Spinal cord (tissue), 10 donors: Measurements from ENCODE around the gene PPP1R12A. TPM values are rescaled to one million over a fixed set of nuclear protein-coding genes. Genes with fewer than 3 reads are reported as not detected.

ENCODE experiments used
- DNase-seq, 6 donors: peaks; one replicate each; pipeline versions ENCODE4 v3.0.0 to v3.0.0-alpha.2; 2013 to 2015; ENCODE audit warnings: low spot score in 6 of 6, low read depth in 4 of 6
- H3K27ac ChIP-seq: one replicate; pipeline ENCODE4 v1.5.1; 2013; ENCODE audit warnings: low read depth, low read length, control low read depth
- H3K27me3 ChIP-seq: one replicate; pipeline ENCODE4 v1.6.1; 2013; ENCODE audit warnings: low read length; ENCODE audit not compliant: control insufficient read depth, insufficient read depth
- H3K36me3 ChIP-seq: one replicate; pipeline ENCODE4 v1.6.1; 2013; ENCODE audit warnings: low read length; ENCODE audit not compliant: control insufficient read depth, insufficient read depth
- H3K4me1 ChIP-seq: one replicate; pipeline ENCODE4 v1.6.1; 2013; ENCODE audit warnings: low read length; ENCODE audit not compliant: control insufficient read depth, insufficient read depth
- H3K4me3 ChIP-seq: one replicate; pipeline ENCODE4 v1.5.1; 2013; ENCODE audit warnings: low read depth, low read length, control low read depth
- H3K9me3 ChIP-seq: one replicate; pipeline ENCODE4 v1.6.1; 2013; ENCODE audit warnings: low read length; ENCODE audit not compliant: control insufficient read depth, insufficient read depth
- WGBS: methylation state at CpG from one replicate; pipeline ENCODE4 v1.1.5; 2013; ENCODE audit warnings: missing lambda C conversion rate; ENCODE audit not compliant: insufficient coverage; 5-methylcytosine and 5-hydroxymethylcytosine counted together
- polyA plus RNA-seq, 2 donors: library from polyadenylated mRNA; unstranded; fragments of 120-200 nt; gene quantifications; one replicate each; pipeline ENCODE4 v1.2.1, GENCODE V29; 2013; ENCODE audit not compliant: insufficient read length in 2 of 2
- total RNA-seq, 2 donors: library from RNA; depleted of rRNA in 1 of 2; stranded (reverse); fragments of 120-200 nt in 1 of 2; fragments of >200 nt in 1 of 2; gene quantifications; one replicate each; pipeline versions ENCODE4 v1.2.3 to v1.2.4, GENCODE V29; 2013 to 2014
- donor health status: healthy.

Gene PPP1R12A
- total and polyA plus RNA-seq, 4 donors = 42.5 to 165 (median 94.0) TPM

GRCh38 chr12:79838359-79838758 is 96.5 kb downstream of the PPP1R12A start:
- no peak for DNase-seq
- H3K36me3 ChIP-seq = peaks cover 9% of the 10 kb centered on the region
- peaks cover 9% of the 10 kb centered on the region for H3K9me3 ChIP-seq
- no peaks in the 10 kb centered on the region for H3K4me1 ChIP-seq
- 92% methylated on average over 3 of the region's 3 CpGs for WGBS
- H3K27me3 ChIP-seq = no peaks in the 10 kb centered on the region
- no peak overlapping the region for H3K27ac ChIP-seq
- H3K4me3 ChIP-seq = no peak overlapping the region

GRCh38 chr12:79837575-79837974 is 97.3 kb downstream of the PPP1R12A start:
- Histone ChIP-seq H3K27me3 (no peaks in the 10 kb centered on the region), H3K9me3 (peaks cover 9% of the 10 kb centered on the region), H3K4me3 (no peak overlapping the region), H3K4me1 (no peaks in the 10 kb centered on the region), H3K36me3 (peaks cover 7% of the 10 kb centered on the region), H3K27ac (no peak overlapping the region)
- WGBS = 100% methylated on average over 1 of the region's 5 CpGs
- no peak for DNase-seq

- Histone ChIP-seq H3K4me3 (no peak overlapping the region), H3K36me3 (peaks cover 4% of the 10 kb centered on the region), H3K4me1 (no peaks in the 10 kb centered on the region), H3K9me3 (peaks cover 9% of the 10 kb centered on the region), H3K27ac (no peak overlapping the region), H3K27me3 (no peaks in the 10 kb centered on the region)
- no peak for DNase-seq
- WGBS = 100% methylated on average over 1 of the region's 2 CpGs
Measured at GRCh38 chr12:79835377-79835843, 99.5 kb downstream of the PPP1R12A start.

- 93% methylated on average over 3 of the region's 3 CpGs for WGBS
- peaks cover 4% of the 10 kb centered on the region for H3K36me3 ChIP-seq
- no peaks in the 10 kb centered on the region for H3K27me3 ChIP-seq
- H3K27ac ChIP-seq = no peak overlapping the region
- no peak overlapping the region for H3K4me3 ChIP-seq
- H3K9me3 ChIP-seq = peaks cover 9% of the 10 kb centered on the region
- H3K4me1 ChIP-seq = no peaks in the 10 kb centered on the region
- no peak for DNase-seq
Measured at GRCh38 chr12:79834712-79835376, 100.1 kb downstream of the PPP1R12A start.

GRCh38 chr12:79830440-79830839 is 104.5 kb downstream of the PPP1R12A start:
- no peak overlapping the region for H3K27ac ChIP-seq
- H3K36me3 ChIP-seq = no peaks in the 10 kb centered on the region
- no peaks in the 10 kb centered on the region for H3K4me1 ChIP-seq
- DNase-seq = no peak
- no CpG with 5 or more reads among the region's 2 CpGs for WGBS
- no peaks in the 10 kb centered on the region for H3K9me3 ChIP-seq
- no peak overlapping the region for H3K4me3 ChIP-seq
- H3K27me3 ChIP-seq = no peaks in the 10 kb centered on the region

- no CpG with 5 or more reads among the region's 2 CpGs for WGBS
- Histone ChIP-seq H3K27me3 (no peaks in the 10 kb centered on the region), H3K4me1 (no peaks in the 10 kb centered on the region), H3K27ac (no peak overlapping the region), H3K4me3 (no peak overlapping the region), H3K9me3 (no peaks in the 10 kb centered on the region), H3K36me3 (no peaks in the 10 kb centered on the region)
- no peak for DNase-seq
Measured at GRCh38 chr12:79828924-79829323, 106.0 kb downstream of the PPP1R12A start.

GRCh38 chr12:79827484-79827883 is 107.4 kb downstream of the PPP1R12A start:
- no peak overlapping the region for H3K4me3 ChIP-seq
- H3K9me3 ChIP-seq = no peaks in the 10 kb centered on the region
- no peaks in the 10 kb centered on the region for H3K36me3 ChIP-seq
- H3K4me1 ChIP-seq = no peaks in the 10 kb centered on the region
- no peak overlapping the region for H3K27ac ChIP-seq
- DNase-seq = no peak
- no peaks in the 10 kb centered on the region for H3K27me3 ChIP-seq
- no CpG with 5 or more reads among the region's 3 CpGs for WGBS

GRCh38 chr12:79826267-79827128 is 108.4 kb downstream of the PPP1R12A start:
- WGBS = 100% methylated on average over 1 of the region's 6 CpGs
- Histone ChIP-seq H3K4me3 (no peak overlapping the region), H3K27me3 (no peaks in the 10 kb centered on the region), H3K36me3 (no peaks in the 10 kb centered on the region), H3K27ac (no peak overlapping the region), H3K4me1 (no peaks in the 10 kb centered on the region), H3K9me3 (no peaks in the 10 kb centered on the region)
- peak in 1 of 6 donors; percentile 15 for DNase-seq

- Histone ChIP-seq H3K27me3 (no peaks in the 10 kb centered on the region), H3K4me1 (no peaks in the 10 kb centered on the region), H3K27ac (no peak overlapping the region), H3K4me3 (no peak overlapping the region), H3K36me3 (peaks cover 4% of the 10 kb centered on the region), H3K9me3 (no peaks in the 10 kb centered on the region)
- DNase-seq = no peak
Measured at GRCh38 chr12:79822475-79822874, 112.4 kb downstream of the PPP1R12A start.

GRCh38 chr12:79818856-79819255 is 116.0 kb downstream of the PPP1R12A start:
- Histone ChIP-seq H3K9me3 (no peaks in the 10 kb centered on the region), H3K27me3 (no peaks in the 10 kb centered on the region), H3K4me1 (no peaks in the 10 kb centered on the region), H3K4me3 (no peak overlapping the region), H3K27ac (no peak overlapping the region), H3K36me3 (peaks cover 4% of the 10 kb centered on the region)
- DNase-seq = no peak
- no CpG with 5 or more reads among the region's 3 CpGs for WGBS
